Suprapubic skin (tissue), 4 donors: ENCODE results near the gene LRRTM4.

Experiments used
- CTCF ChIP-seq, 2 donors: fragments of 200-600 bp in 1 of 2; fragments of 450-650 bp in 1 of 2; sonication (generic) in 1 of 2; IDR thresholded peaks; one replicate each; pipeline ENCODE4 v1.5.1; 2016 to 2019; ENCODE audit warnings: antibody characterized with exemption in 2 of 2, mild to moderate bottlenecking in 1 of 2, moderate library complexity in 1 of 2
- EP300 ChIP-seq: sonication (generic); formaldehyde crosslinking; IDR thresholded peaks from one replicate; pipeline ENCODE4 v1.6.1; 2017; ENCODE audit warnings: antibody characterized with exemption
- POLR2A ChIP-seq, 2 donors: fragments of 450-650 bp; IDR thresholded peaks; one replicate each; pipeline ENCODE4 v1.6.1; 2017; ENCODE audit warnings: antibody characterized with exemption in 2 of 2, mild to moderate bottlenecking in 2 of 2, moderate library complexity in 2 of 2
- POLR2AphosphoS5 ChIP-seq, 3 donors: sonication (generic); formaldehyde crosslinking; IDR thresholded peaks; one replicate each; pipeline ENCODE4 v1.6.1; 2017; ENCODE audit warnings: antibody characterized with exemption in 3 of 3

DNA sequence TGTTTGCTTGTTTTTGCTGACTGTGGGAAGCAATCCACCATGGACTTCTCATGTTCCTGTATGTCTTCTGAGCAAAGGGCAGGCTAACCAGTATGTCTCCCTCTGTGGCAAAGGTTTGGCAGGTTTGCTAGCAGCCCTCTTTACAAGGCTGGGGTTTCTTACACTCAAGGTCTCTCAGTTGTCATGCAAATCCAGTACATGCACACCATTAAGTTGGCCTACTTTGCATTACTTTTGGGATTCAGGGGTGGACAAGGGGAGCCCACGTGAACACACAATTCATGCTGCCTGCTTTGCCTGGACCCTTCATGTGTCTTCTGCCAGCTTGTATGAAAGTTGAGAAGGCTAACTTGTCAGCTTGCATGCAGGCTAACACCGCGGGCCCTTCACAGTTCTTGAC, 134.9 kb downstream of the LRRTM4 start:
- TF ChIP-seq CTCF (IDR thresholded peaks at IDR 0.05) (no peak), POLR2A (IDR thresholded peaks at IDR 0.05) (no peak), POLR2AphosphoS5 (IDR thresholded peaks at IDR 0.05) (no peak), EP300 (no peak)
